Measurements from ENCODE around the gene CC2D1B.
"Not testable (repeated sequence)": the region's sequence is repeated elsewhere in the genome, so short reads cannot be mapped to it uniquely, and the experiment has no call there.

CC2D1B gene

GRCh38 chr1:52365746-52366516, at the start of gene CC2D1B:
CC2D1B (minus strand) TSS chr1:52366205; CDS start chr1:52364620, 1,585 bp downstream.
- H3K36me3 Mint-ChIP-seq (ENCODE audit: low read depth): peaks cover 37% of the 10 kb centered on the region
- no peaks in the 10 kb centered on the region for H3K27me3 Mint-ChIP-seq (ENCODE audit: low read depth)
- peak; percentile 100 for DNase-seq (ENCODE audit: low spot score)
- no peaks in the 10 kb centered on the region for H3K9me3 Mint-ChIP-seq
- H3K27ac Mint-ChIP-seq: peak within 1 kb of the TSS; percentile 99
- H3K4me3 Mint-ChIP-seq: peak within 1 kb of the TSS; percentile 96
- H3K4me1 Mint-ChIP-seq (ENCODE audit: low read depth): peaks cover 27% of the 10 kb centered on the region

- no peak overlapping the region for H3K4me3 Mint-ChIP-seq
- no peak overlapping the region for H3K27ac Mint-ChIP-seq
- no peaks in the 10 kb centered on the region for H3K27me3 Mint-ChIP-seq (ENCODE audit: low read depth)
- no peak for DNase-seq (ENCODE audit: low spot score)
- no peaks in the 10 kb centered on the region for H3K9me3 Mint-ChIP-seq
- H3K36me3 Mint-ChIP-seq (ENCODE audit: low read depth): peaks cover 70% of the 10 kb centered on the region
- H3K4me1 Mint-ChIP-seq (ENCODE audit: low read depth): peaks cover 17% of the 10 kb centered on the region
Measured at GRCh38 chr1:52414942-52415341, 48.9 kb upstream of the CC2D1B start.

GRCh38 chr1:52413410-52413989, 47.5 kb upstream of the CC2D1B start:
- no peak overlapping the region for H3K27ac Mint-ChIP-seq

GRCh38 chr1:52404975-52405338, 39.0 kb upstream of the CC2D1B start:
- Mint-ChIP-seq H3K9me3 (no peaks in the 10 kb centered on the region), H3K27ac (peak overlapping the region; percentile 98), H3K27me3 (ENCODE audit: low read depth) (no peaks in the 10 kb centered on the region), H3K4me3 (peak overlapping the region; percentile 99), H3K4me1 (ENCODE audit: low read depth) (peaks cover 33% of the 10 kb centered on the region), H3K36me3 (ENCODE audit: low read depth) (peaks cover 59% of the 10 kb centered on the region)
- DNase-seq (ENCODE audit: low spot score): no peak

More at GRCh38 chr1:52413410-52413989, 47.5 kb upstream of the CC2D1B start:
- H3K27me3 Mint-ChIP-seq (ENCODE audit: low read depth): no peaks in the 10 kb centered on the region
- no peak for DNase-seq (ENCODE audit: low spot score)
- no peaks in the 10 kb centered on the region for H3K9me3 Mint-ChIP-seq
- H3K4me1 Mint-ChIP-seq (ENCODE audit: low read depth): peaks cover 18% of the 10 kb centered on the region
- H3K36me3 Mint-ChIP-seq (ENCODE audit: low read depth): peaks cover 70% of the 10 kb centered on the region
- H3K4me3 Mint-ChIP-seq: no peak overlapping the region

- peak; percentile 95 for DNase-seq (ENCODE audit: low spot score)
- peak within 1 kb of the TSS; percentile 99 for H3K4me3 Mint-ChIP-seq
- no peaks in the 10 kb centered on the region for H3K27me3 Mint-ChIP-seq (ENCODE audit: low read depth)
- peaks cover 61% of the 10 kb centered on the region for H3K36me3 Mint-ChIP-seq (ENCODE audit: low read depth)
- H3K27ac Mint-ChIP-seq: peak within 1 kb of the TSS; percentile 98
- peaks cover 33% of the 10 kb centered on the region for H3K4me1 Mint-ChIP-seq (ENCODE audit: low read depth)
- no peaks in the 10 kb centered on the region for H3K9me3 Mint-ChIP-seq
Measured at GRCh38 chr1:52404116-52404974, 38.3 kb upstream of the CC2D1B start, which contains the start of the genes ORC1 and PRPF38A. ORC1 (minus strand) TSS chr1:52404423; CDS start chr1:52402223, 2,200 bp downstream. PRPF38A (plus strand) TSS chr1:52404602; CDS start chr1:52404750, 148 bp downstream.

- H3K36me3 Mint-ChIP-seq (ENCODE audit: low read depth): peaks cover 59% of the 10 kb centered on the region
- H3K4me3 Mint-ChIP-seq: peak overlapping the region; percentile 99
- H3K4me1 Mint-ChIP-seq (ENCODE audit: low read depth): peaks cover 26% of the 10 kb centered on the region
- H3K27ac Mint-ChIP-seq: peak overlapping the region; percentile 98
- H3K9me3 Mint-ChIP-seq: no peaks in the 10 kb centered on the region
- peak; percentile 58 for DNase-seq (ENCODE audit: low spot score)
- H3K27me3 Mint-ChIP-seq (ENCODE audit: low read depth): no peaks in the 10 kb centered on the region
Measured at GRCh38 chr1:52403566-52404115, 37.6 kb upstream of the CC2D1B start.

GRCh38 chr1:52402860-52403240, 36.8 kb upstream of the CC2D1B start:
- Mint-ChIP-seq H3K4me3 (peak overlapping the region; percentile 99), H3K27ac (peak overlapping the region; percentile 98), H3K4me1 (ENCODE audit: low read depth) (peaks cover 26% of the 10 kb centered on the region), H3K36me3 (ENCODE audit: low read depth) (peaks cover 54% of the 10 kb centered on the region), H3K9me3 (no peaks in the 10 kb centered on the region), H3K27me3 (ENCODE audit: low read depth) (no peaks in the 10 kb centered on the region)
- DNase-seq (ENCODE audit: low spot score): no peak

GRCh38 chr1:52400131-52400530, 34.1 kb upstream of the CC2D1B start:
- Mint-ChIP-seq H3K4me1 (ENCODE audit: low read depth) (peaks cover 21% of the 10 kb centered on the region), H3K36me3 (ENCODE audit: low read depth) (peaks cover 47% of the 10 kb centered on the region), H3K9me3 (no peaks in the 10 kb centered on the region), H3K27ac (no peak overlapping the region), H3K27me3 (ENCODE audit: low read depth) (no peaks in the 10 kb centered on the region), H3K4me3 (no peak overlapping the region)
- DNase-seq (ENCODE audit: low spot score): no peak

GRCh38 chr1:52399629-52400028, 33.6 kb upstream of the CC2D1B start:
- Mint-ChIP-seq H3K27ac (no peak overlapping the region), H3K9me3 (no peaks in the 10 kb centered on the region), H3K4me3 (no peak overlapping the region), H3K27me3 (ENCODE audit: low read depth) (no peaks in the 10 kb centered on the region), H3K36me3 (ENCODE audit: low read depth) (peaks cover 48% of the 10 kb centered on the region), H3K4me1 (ENCODE audit: low read depth) (peaks cover 24% of the 10 kb centered on the region)
- DNase-seq (ENCODE audit: low spot score): no peak

GRCh38 chr1:52393174-52393573, 27.2 kb upstream of the CC2D1B start:
- H3K4me3 Mint-ChIP-seq: no peak overlapping the region
- DNase-seq (ENCODE audit: low spot score): no peak
- H3K9me3 Mint-ChIP-seq: no peaks in the 10 kb centered on the region
- H3K27me3 Mint-ChIP-seq (ENCODE audit: low read depth): no peaks in the 10 kb centered on the region
- no peak overlapping the region for H3K27ac Mint-ChIP-seq
- peaks cover 62% of the 10 kb centered on the region for H3K36me3 Mint-ChIP-seq (ENCODE audit: low read depth)
- peaks cover 15% of the 10 kb centered on the region for H3K4me1 Mint-ChIP-seq (ENCODE audit: low read depth)

- H3K9me3 Mint-ChIP-seq: no peaks in the 10 kb centered on the region
- H3K27ac Mint-ChIP-seq: no peak overlapping the region
- H3K27me3 Mint-ChIP-seq (ENCODE audit: low read depth): no peaks in the 10 kb centered on the region
- H3K4me3 Mint-ChIP-seq: no peak overlapping the region
- peaks cover 65% of the 10 kb centered on the region for H3K36me3 Mint-ChIP-seq (ENCODE audit: low read depth)
- peaks cover 6% of the 10 kb centered on the region for H3K4me1 Mint-ChIP-seq (ENCODE audit: low read depth)
- DNase-seq (ENCODE audit: low spot score): no peak
Measured at GRCh38 chr1:52386458-52386857, 20.5 kb upstream of the CC2D1B start.

GRCh38 chr1:52385376-52385775, 19.4 kb upstream of the CC2D1B start:
- DNase-seq (ENCODE audit: low spot score): no peak
- Mint-ChIP-seq H3K9me3 (no peaks in the 10 kb centered on the region), H3K4me3 (no peak overlapping the region), H3K27me3 (ENCODE audit: low read depth) (no peaks in the 10 kb centered on the region), H3K27ac (no peak overlapping the region), H3K36me3 (ENCODE audit: low read depth) (peaks cover 69% of the 10 kb centered on the region), H3K4me1 (ENCODE audit: low read depth) (peaks cover 6% of the 10 kb centered on the region)

GRCh38 chr1:52369851-52370250, 3.8 kb upstream of the CC2D1B start:
- not testable (repeated sequence) for DNase-seq (ENCODE audit: low spot score); H3K27ac Mint-ChIP-seq; H3K4me3 Mint-ChIP-seq; H3K27me3 Mint-ChIP-seq (ENCODE audit: low read depth); H3K9me3 Mint-ChIP-seq
- H3K36me3 Mint-ChIP-seq (ENCODE audit: low read depth): peaks cover 33% of the 10 kb centered on the region
- peaks cover 14% of the 10 kb centered on the region for H3K4me1 Mint-ChIP-seq (ENCODE audit: low read depth)
